ENCODE results near the gene WASHC2A.
"Not testable (repeated sequence)": the region's sequence is repeated elsewhere in the genome, so short reads cannot be mapped to it uniquely, and the experiment has no call there.

Gene WASHC2A

DNA sequence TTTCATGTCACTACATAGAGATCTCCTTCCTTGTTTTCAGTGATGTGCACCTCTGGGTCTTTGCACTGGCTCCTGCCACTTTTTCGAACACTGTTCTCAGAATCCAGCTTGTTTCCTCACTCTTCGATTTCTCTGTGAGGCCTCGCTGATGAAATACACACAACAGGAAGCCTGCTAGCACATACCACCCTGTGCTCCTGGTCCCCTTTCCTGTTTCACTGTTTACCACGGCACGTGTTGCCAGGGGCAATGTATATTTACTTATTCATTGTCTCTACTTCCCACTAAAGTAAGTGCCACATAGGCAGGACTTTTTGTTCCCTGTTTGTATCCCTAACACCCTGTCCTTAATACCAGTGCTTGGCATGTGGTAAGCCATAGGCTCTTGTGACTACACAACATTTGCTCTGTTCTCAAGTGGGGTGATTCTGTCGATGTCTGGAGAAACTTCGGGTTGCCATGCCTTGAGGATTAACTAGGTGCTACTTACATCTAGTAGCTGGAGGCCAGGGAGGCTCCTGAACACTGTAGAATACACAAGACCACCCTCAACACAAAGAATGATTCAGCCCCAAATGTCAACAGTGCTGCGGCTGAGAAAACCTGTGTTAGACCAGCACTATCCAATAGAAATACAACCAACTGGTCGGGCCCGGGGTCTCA lies 75.9 kb downstream of the WASHC2A start:
- DNase-seq (ENCODE audit: low read depth in 4 of 4, low spot score in 1 of 4): not testable (repeated sequence)

DNA sequence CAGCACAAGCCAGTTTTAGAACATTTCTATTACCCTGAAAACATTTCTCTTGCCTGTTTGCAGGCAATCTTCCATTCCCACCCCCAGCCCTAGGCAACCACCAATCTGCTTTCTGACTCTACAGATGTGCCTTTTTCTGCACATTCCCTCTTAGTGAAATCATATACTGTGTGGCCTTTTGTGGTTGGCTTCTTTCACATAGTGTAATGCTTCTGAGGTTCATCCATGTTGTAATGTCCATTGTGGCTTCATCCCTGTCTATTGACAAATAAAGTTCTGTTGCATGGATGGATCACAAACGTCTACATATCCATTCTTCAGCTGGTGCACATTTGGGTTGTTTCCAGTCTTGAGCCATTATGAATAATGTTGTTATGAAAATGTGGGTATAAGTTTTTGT lies 77.8 kb downstream of the WASHC2A start:
- DNase-seq (ENCODE audit: low read depth in 4 of 4, low spot score in 1 of 4): not testable (repeated sequence)

- DNase-seq (ENCODE audit: low read depth in 4 of 4, low spot score in 1 of 4): no peak
These were observed 85.1 kb downstream of the WASHC2A start for GRCh38 chr10:50152792-50153272.

DNA sequence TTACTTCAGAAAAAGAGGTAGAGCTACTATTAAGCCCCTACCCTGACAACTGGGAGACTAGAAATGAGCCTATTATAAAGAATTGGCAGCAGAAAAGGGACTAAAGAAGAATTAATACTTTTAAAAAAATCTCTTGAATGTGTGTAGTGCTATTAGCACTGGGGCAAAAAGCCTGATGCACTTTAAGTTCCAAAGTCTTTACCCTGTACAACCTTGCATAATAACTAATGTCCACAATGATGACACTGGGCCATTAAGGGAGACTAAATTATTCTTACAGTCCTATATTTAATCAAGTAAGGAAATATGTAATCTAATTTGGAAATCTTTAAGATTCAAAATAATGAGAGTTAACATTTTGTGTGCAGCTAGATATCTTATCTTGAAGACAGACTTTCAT lies 90.1 kb downstream of the WASHC2A start:
- DNase-seq (ENCODE audit: low read depth in 4 of 4, low spot score in 1 of 4): not testable (repeated sequence)

- DNase-seq (ENCODE audit: low read depth in 4 of 4, low spot score in 1 of 4): not testable (repeated sequence)
These were observed 92.1 kb downstream of the WASHC2A start for GRCh38 chr10:50159856-50160255.

- DNase-seq (ENCODE audit: low read depth in 4 of 4, low spot score in 1 of 4): not testable (repeated sequence)
These were observed 97.3 kb downstream of the WASHC2A start for GRCh38 chr10:50165038-50165437.

DNA sequence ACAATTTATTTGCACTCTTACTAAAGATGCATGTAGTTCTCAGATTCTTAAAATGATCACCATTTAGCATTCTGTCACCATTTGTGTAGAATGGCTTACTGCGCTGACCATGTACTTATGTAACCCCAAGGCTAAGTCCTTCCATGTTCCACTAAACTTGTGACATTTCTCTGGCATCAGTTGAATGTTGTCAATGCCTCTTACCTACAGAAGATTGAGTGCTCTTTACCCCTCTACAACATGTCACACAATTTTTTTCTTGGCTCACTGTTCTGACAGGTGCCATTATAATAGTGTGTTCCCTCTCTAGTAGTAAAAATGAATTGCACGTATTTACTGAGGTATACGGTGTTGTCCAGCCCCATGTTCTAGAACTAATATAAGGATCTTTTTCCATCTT lies 100.1 kb downstream of the WASHC2A start:
- not testable (repeated sequence) for DNase-seq (ENCODE audit: low read depth in 4 of 4, low spot score in 1 of 4)

GRCh38 chr10:50169506-50169905 lies 101.8 kb downstream of the WASHC2A start:
- DNase-seq (ENCODE audit: low read depth in 4 of 4, low spot score in 1 of 4): not testable (repeated sequence)

- not testable (repeated sequence) for DNase-seq (ENCODE audit: low read depth in 4 of 4, low spot score in 1 of 4)
These were observed 107.2 kb downstream of the WASHC2A start for GRCh38 chr10:50174788-50175525.
